ENCODE results near the gene GATAD2B.

The GATAD2B gene

GRCh38 chr1:153942766-153943549, 20.2 kb upstream of the GATAD2B start:
- no peak overlapping the region for H3K9ac ChIP-seq (ENCODE audit: insufficient read length, low read depth)
- DNase-seq (ENCODE audit: low read depth, low spot score): no peak

GRCh38 chr1:153941826-153942725, 19.3 kb upstream of the GATAD2B start:
- TF ChIP-seq YY1 (IDR thresholded peaks at IDR 0.05; ENCODE audit: insufficient read depth, insufficient read length) (no peak), SUZ12 (IDR thresholded peaks at IDR 0.05; ENCODE audit: extremely low read depth, insufficient read depth, insufficient read length) (no peak), ZNF274 (IDR thresholded peaks at IDR 0.05; ENCODE audit: low read depth, low read length) (no peak)
- H3K36me3 ChIP-seq (ENCODE audit: insufficient read depth, insufficient read length, low read length): peaks cover 77% of the 10 kb centered on the region
- no peaks in the 10 kb centered on the region for H3K9me3 ChIP-seq (ENCODE audit: insufficient read depth, low read length)
- H3K4me3 ChIP-seq (ENCODE audit: insufficient read length, low read depth): no peak overlapping the region
- H3K9ac ChIP-seq (ENCODE audit: insufficient read length, low read depth): no peak overlapping the region
- H3K4me1 ChIP-seq (ENCODE audit: insufficient read depth, insufficient read length): peaks cover 9% of the 10 kb centered on the region
- no peak for DNase-seq (ENCODE audit: low read depth, low spot score)
- H3K27me3 ChIP-seq (ENCODE audit: insufficient read depth, insufficient read length): no peaks in the 10 kb centered on the region

More at GRCh38 chr1:153942766-153943549, 20.2 kb upstream of the GATAD2B start:
- H3K36me3 ChIP-seq (ENCODE audit: insufficient read depth, insufficient read length, low read length): peaks cover 77% of the 10 kb centered on the region
- H3K9me3 ChIP-seq (ENCODE audit: insufficient read depth, low read length): no peaks in the 10 kb centered on the region
- no peaks in the 10 kb centered on the region for H3K27me3 ChIP-seq (ENCODE audit: insufficient read depth, insufficient read length)
- no peak for TF ChIP-seq YY1 (IDR thresholded peaks at IDR 0.05; ENCODE audit: insufficient read depth, insufficient read length)
- TF ChIP-seq ZNF274 (IDR thresholded peaks at IDR 0.05; ENCODE audit: low read depth, low read length): no peak
- no peak for TF ChIP-seq SUZ12 (IDR thresholded peaks at IDR 0.05; ENCODE audit: extremely low read depth, insufficient read depth, insufficient read length)
- H3K4me1 ChIP-seq (ENCODE audit: insufficient read depth, insufficient read length): peaks cover 17% of the 10 kb centered on the region
- H3K4me3 ChIP-seq (ENCODE audit: insufficient read length, low read depth): no peak overlapping the region

- H3K27me3 ChIP-seq (ENCODE audit: insufficient read depth, insufficient read length): no peaks in the 10 kb centered on the region
- H3K4me3 ChIP-seq (ENCODE audit: insufficient read length, low read depth): no peak overlapping the region
- no peak overlapping the region for H3K9ac ChIP-seq (ENCODE audit: insufficient read length, low read depth)
- no peak for DNase-seq (ENCODE audit: low read depth, low spot score)
- TF ChIP-seq SUZ12 (IDR thresholded peaks at IDR 0.05; ENCODE audit: extremely low read depth, insufficient read depth, insufficient read length) (no peak), YY1 (IDR thresholded peaks at IDR 0.05; ENCODE audit: insufficient read depth, insufficient read length) (no peak), ZNF274 (IDR thresholded peaks at IDR 0.05; ENCODE audit: low read depth, low read length) (no peak)
- no peaks in the 10 kb centered on the region for H3K9me3 ChIP-seq (ENCODE audit: insufficient read depth, low read length)
- peaks cover 87% of the 10 kb centered on the region for H3K36me3 ChIP-seq (ENCODE audit: insufficient read depth, insufficient read length, low read length)
- peaks cover 5% of the 10 kb centered on the region for H3K4me1 ChIP-seq (ENCODE audit: insufficient read depth, insufficient read length)
These were observed 18.0 kb upstream of the GATAD2B start for GRCh38 chr1:153940756-153941155.

- Histone ChIP-seq H3K4me1 (ENCODE audit: insufficient read depth, insufficient read length) (no peaks in the 10 kb centered on the region), H3K36me3 (ENCODE audit: insufficient read depth, insufficient read length, low read length) (peaks cover 90% of the 10 kb centered on the region), H3K27me3 (ENCODE audit: insufficient read depth, insufficient read length) (no peaks in the 10 kb centered on the region), H3K4me3 (ENCODE audit: insufficient read length, low read depth) (no peak overlapping the region), H3K9me3 (ENCODE audit: insufficient read depth, low read length) (no peaks in the 10 kb centered on the region), H3K9ac (ENCODE audit: insufficient read length, low read depth) (no peak overlapping the region)
- no peak for TF ChIP-seq ZNF274 (IDR thresholded peaks at IDR 0.05; ENCODE audit: low read depth, low read length)
- no peak for TF ChIP-seq SUZ12 (IDR thresholded peaks at IDR 0.05; ENCODE audit: extremely low read depth, insufficient read depth, insufficient read length)
- TF ChIP-seq YY1 (IDR thresholded peaks at IDR 0.05; ENCODE audit: insufficient read depth, insufficient read length): no peak
- no peak for DNase-seq (ENCODE audit: low read depth, low spot score)
These were observed 16.7 kb upstream of the GATAD2B start for GRCh38 chr1:153939476-153939875.

GRCh38 chr1:153938996-153939395, 16.2 kb upstream of the GATAD2B start:
- peaks cover 89% of the 10 kb centered on the region for H3K36me3 ChIP-seq (ENCODE audit: insufficient read depth, insufficient read length, low read length)
- DNase-seq (ENCODE audit: low read depth, low spot score): no peak

GRCh38 chr1:153937331-153937730, 14.6 kb upstream of the GATAD2B start:
- TF ChIP-seq SUZ12 (IDR thresholded peaks at IDR 0.05; ENCODE audit: extremely low read depth, insufficient read depth, insufficient read length) (no peak), ZNF274 (IDR thresholded peaks at IDR 0.05; ENCODE audit: low read depth, low read length) (no peak), YY1 (IDR thresholded peaks at IDR 0.05; ENCODE audit: insufficient read depth, insufficient read length) (no peak)
- no peak overlapping the region for H3K4me3 ChIP-seq (ENCODE audit: insufficient read length, low read depth)
- no peaks in the 10 kb centered on the region for H3K4me1 ChIP-seq (ENCODE audit: insufficient read depth, insufficient read length)
- H3K9me3 ChIP-seq (ENCODE audit: insufficient read depth, low read length): no peaks in the 10 kb centered on the region
- no peak overlapping the region for H3K9ac ChIP-seq (ENCODE audit: insufficient read length, low read depth)
- DNase-seq (ENCODE audit: low read depth, low spot score): no peak
- H3K36me3 ChIP-seq (ENCODE audit: insufficient read depth, insufficient read length, low read length): peaks cover 91% of the 10 kb centered on the region
- no peaks in the 10 kb centered on the region for H3K27me3 ChIP-seq (ENCODE audit: insufficient read depth, insufficient read length)

More at GRCh38 chr1:153938996-153939395, 16.2 kb upstream of the GATAD2B start:
- no peaks in the 10 kb centered on the region for H3K4me1 ChIP-seq (ENCODE audit: insufficient read depth, insufficient read length)
- no peak overlapping the region for H3K9ac ChIP-seq (ENCODE audit: insufficient read length, low read depth)
- no peak overlapping the region for H3K4me3 ChIP-seq (ENCODE audit: insufficient read length, low read depth)
- no peaks in the 10 kb centered on the region for H3K9me3 ChIP-seq (ENCODE audit: insufficient read depth, low read length)
- TF ChIP-seq YY1 (IDR thresholded peaks at IDR 0.05; ENCODE audit: insufficient read depth, insufficient read length) (no peak), SUZ12 (IDR thresholded peaks at IDR 0.05; ENCODE audit: extremely low read depth, insufficient read depth, insufficient read length) (no peak), ZNF274 (IDR thresholded peaks at IDR 0.05; ENCODE audit: low read depth, low read length) (no peak)
- no peaks in the 10 kb centered on the region for H3K27me3 ChIP-seq (ENCODE audit: insufficient read depth, insufficient read length)

All from NT2/D1 (cell line).